NCI-H446 (cell line): ENCODE data around the gene ESPL1.
A peak's percentile ranks its signal among the peaks of the same experiment; 100 is the strongest.
"Not testable (repeated sequence)": the region's sequence is repeated elsewhere in the genome, so short reads cannot be mapped to it uniquely, and the experiment has no call there.

Experiments
- DNase-seq, 2 experiments: peaks; one replicate each; lab custom pipeline; 2025; lab: John Stamatoyannopoulos, UW

The ESPL1 gene

DNA sequence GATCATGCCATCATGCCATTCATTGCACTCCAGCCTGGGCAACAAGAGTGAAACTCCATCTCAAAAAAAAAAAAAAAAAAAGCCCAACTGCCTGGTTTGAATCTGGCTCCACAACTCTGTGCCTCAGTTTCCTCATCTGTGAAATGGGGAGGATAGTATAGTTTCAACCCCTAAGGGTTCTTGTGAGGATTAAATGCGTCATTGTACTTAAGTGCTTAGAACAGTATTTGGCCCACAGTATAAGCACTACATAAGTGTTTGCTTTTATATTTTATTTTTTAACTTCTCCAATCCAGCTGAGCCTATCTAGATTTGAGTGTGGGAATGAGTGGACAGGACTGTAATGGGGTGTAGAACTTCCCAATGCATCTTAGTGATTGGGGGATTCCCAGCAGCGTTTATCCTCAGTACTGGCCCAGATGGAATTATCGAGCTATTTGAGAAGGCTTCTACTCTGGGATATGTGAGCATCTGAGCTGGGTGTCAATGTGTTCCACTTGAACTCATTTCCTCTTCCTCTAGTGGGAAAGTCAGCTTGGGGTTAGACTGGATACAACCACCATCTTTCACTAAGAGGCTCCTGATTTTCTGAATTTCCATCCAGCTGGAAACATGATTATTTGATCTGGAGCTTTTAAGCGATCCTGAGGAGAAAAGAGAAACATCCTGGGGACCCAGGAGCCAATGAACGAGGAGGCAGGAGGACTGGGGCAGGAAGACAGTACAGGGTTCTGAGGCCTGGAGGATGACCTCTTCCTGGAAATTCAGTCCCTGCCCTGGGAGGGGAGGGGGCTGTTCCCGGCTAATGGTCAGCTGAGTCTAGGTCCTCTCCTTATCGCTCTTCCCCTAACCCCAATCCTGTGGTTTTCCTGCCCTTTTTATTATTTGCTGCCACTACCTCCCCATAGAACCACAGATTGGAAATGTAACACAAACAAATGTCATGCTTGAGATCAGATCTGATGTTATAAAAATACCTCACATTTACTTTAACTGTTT, 9.3 kb upstream of the ESPL1 start:
- no peak for DNase-seq

DNA sequence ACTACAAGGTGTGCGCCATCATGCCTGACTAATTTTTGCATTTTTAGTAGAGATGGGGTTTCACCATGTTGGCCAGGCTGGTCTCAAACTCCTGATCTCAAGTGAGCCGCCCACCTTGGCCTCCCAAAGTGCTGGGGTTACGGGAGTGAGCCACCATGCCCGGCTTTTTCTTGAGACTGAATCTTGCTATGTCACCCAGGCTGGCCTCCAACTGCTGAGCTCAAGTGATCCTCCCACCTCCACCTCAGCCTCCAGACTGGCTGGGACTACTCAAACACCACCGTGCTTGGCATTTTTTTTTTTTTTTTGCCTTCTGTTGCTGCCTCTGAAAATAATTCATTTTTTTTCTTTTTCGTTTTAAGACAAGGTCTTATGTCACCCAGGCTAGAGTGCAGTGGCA, 8.2 kb upstream of the ESPL1 start:
- no peak for DNase-seq

DNA sequence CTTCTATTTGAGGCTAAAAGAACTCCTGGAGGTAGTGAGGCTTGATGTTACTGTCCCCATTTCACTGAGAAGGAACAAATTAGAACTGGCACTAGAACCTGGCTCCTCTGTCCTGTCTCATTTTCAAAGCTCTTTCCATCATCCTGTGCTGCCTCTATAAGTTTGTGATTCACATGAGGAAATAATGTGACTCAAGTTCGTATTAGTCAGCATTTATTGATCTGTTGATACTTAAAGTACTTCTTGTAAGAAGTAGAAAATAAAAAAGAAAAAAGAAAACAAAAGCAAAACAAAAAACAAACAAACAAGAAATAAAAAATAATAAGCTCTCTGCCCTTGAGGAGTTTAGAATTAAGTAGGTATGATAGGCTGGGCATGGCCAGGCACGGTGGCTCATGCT, 2.3 kb upstream of the ESPL1 start:
- no peak for DNase-seq

DNA sequence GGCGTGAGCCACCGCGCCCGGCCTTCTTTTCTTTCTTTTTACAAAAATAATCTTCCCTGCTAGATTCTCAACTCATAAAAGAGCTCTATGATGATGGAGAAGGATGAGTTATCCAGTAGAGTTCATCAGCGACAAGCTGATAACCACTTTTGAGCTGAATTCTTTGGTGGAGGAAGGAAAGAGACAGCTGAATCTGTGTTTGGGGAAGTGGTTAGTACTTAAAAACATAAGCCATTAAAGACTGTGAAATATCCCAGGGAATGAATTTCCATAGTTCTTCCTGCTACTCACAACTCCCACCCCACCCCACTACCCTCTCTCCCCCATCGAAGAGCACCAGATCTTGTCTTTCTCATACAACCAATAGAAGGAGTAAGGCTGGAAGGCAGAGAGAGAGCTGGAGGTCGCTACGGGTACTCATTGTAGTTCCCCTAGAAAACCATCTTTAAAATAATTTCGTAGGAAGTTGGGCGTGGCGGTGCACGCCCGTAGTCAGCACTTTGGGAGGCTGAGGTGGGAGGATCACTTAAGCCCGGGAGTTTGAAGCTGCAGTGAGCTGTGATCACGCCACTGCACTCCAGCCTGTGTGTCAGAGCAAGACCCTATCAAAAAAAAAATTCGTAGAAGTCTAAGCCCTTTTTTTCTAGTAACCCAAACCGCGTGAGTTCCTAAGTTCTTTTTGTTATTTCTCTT, 647 bp upstream of the ESPL1 start:
- no peak for DNase-seq

DNA sequence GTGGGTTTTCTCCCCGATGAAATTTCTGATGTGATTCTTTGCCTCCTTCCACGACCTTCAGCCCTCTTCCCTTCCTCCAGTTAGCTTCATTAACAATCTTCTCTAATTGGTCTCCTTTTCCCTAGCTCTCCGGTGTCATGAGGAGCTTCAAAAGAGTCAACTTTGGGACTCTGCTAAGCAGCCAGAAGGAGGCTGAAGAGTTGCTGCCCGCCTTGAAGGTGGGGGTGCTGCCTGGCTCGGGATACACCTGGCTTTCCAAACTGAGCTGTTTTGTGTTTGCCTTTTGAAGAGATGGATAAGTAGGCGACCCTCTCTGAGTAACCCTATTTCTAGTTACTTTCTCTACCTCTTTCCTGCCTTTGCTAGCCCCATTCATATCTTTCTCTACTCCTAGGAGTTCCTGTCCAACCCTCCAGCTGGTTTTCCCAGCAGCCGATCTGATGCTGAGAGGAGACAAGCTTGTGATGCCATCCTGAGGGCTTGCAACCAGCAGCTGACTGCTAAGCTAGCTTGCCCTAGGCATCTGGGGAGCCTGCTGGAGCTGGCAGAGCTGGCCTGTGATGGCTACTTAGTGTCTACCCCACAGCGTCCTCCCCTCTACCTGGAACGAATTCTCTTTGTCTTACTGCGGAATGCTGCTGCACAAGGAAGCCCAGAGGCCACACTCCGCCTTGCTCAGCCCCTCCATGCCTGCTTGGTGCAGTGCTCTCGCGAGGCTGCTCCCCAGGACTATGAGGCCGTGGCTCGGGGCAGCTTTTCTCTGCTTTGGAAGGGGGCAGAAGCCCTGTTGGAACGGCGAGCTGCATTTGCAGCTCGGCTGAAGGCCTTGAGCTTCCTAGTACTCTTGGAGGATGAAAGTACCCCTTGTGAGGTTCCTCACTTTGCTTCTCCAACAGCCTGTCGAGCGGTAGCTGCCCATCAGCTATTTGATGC, 797 bp downstream of the ESPL1 start:
- no peak for DNase-seq

DNA sequence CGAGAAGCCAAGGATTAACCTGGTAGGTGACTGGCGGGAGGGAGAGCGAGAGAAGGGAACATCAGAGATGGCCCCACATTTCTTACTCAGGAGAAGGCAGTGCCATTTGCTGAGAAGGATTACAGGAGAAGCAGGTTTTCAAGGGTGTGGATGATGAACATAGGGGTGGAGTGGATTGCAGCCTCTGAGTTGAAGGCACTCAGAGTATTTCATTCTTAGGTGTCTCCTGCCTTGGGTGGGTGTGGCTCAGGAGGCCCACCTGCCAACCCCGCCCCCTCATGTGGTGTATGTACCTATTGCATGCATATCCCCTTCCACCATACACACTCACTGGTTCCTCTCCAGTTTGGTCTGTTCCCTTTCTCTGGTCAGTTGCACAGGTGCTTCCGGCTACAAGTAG, 6.3 kb downstream of the ESPL1 start:
- no peak for DNase-seq

DNA sequence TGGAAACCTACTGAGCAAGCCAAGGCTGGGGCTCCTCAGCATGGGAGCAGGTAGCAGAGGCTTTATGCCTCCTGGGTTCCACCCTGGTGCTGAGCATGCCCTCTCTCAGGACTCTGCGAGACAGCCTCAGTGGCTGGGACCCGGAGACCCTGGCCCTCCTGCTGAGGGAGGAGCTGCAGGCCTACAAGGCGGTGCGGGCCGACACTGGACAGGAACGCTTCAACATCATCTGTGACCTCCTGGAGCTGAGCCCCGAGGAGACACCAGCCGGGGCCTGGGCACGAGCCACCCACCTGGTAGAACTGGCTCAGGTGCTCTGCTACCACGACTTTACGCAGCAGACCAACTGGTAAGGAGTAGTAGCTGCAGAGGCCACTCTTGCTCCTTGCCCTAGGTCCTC, 8.4 kb downstream of the ESPL1 start:
- DNase-seq, result no peak

DNA sequence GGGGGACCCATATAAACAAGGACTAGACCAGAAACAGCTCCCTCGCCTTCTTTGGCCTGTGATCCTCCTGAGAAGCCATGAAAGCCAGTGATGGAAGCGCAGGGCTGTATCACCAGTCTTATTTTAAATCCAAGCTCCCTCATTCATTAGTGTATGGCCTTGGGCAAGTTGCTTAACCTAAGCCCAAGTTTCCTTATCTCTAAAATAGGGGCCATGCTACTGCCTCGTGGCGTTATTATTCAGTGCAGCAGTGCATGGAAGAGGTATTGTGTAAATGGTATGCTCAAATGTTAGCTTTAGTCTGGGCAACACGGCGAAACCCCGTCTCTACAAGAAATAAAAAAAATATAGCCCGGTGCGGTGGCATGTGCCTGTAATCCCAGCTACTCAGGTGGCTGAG, 9.9 kb downstream of the ESPL1 start:
- DNase-seq, result no peak

DNA sequence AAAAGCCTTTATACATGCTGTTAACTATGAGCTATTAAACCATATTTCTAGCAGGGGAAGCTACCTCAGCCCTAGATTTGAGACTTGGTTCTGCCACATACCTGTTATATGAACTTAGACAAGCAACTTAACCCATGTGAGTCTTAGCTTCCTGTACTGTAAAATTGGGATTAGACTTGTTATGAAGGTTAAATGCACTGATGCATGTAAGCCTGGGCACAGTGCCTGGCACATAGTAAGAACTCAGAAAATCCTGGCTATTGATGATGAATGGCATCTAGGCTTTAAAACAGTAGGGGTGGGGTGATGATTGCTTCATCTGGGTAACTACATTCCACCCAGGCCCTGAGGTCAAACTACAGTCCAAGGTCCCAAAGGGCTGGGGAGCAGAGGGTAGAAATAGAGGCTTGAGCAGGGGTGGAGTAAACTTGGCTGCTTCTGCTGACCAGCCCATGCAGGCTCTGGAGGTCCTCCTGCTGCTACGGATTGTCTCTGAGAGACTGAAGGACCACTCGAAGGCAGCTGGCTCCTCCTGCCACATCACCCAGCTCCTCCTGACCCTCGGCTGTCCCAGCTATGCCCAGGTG, 11.3 kb downstream of the ESPL1 start:
- DNase-seq, result no peak

DNA sequence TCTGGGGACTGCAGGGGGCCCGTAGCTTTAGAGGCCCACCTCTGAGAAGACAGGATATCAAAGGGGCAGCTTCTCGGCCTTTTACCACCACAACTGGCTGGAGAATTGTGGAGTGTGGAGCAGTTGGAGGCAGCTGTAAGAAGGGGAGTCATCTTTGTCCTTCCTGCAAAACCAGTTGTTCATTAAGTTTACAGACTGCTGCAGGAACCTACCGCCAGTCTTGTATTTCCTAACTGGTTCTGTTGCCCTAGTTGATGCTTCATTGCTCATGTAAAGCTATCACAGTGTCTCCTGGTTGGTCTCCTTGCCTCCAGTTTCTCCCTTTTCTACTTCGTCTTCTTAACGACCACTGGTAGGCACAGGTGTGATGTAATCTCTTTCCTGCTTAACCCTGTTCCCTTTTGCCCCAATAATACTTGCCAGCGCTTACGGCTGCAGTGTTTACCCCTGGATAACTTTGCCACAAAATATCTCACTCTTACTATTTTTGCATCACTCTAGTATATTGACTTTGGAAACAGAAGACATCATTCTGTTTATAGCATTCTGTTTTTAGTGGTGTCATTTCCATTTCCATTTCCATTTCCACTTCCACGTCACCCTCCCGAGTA, 11.9 kb downstream of the ESPL1 start:
- DNase-seq, result no peak

DNA sequence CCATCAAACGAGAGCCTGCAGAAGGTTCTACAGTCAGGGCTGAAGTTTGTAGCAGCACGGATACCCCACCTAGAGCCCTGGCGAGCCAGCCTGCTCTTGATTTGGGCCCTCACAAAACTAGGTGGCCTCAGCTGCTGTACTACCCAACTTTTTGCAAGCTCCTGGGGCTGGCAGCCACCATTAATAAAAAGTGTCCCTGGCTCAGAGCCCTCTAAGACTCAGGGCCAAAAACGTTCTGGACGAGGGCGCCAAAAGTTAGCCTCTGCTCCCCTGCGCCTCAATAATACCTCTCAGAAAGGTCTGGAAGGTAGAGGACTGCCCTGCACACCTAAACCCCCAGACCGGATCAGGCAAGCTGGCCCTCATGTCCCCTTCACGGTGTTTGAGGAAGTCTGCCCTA, 18.3 kb downstream of the ESPL1 start:
- DNase-seq, result no peak

DNA sequence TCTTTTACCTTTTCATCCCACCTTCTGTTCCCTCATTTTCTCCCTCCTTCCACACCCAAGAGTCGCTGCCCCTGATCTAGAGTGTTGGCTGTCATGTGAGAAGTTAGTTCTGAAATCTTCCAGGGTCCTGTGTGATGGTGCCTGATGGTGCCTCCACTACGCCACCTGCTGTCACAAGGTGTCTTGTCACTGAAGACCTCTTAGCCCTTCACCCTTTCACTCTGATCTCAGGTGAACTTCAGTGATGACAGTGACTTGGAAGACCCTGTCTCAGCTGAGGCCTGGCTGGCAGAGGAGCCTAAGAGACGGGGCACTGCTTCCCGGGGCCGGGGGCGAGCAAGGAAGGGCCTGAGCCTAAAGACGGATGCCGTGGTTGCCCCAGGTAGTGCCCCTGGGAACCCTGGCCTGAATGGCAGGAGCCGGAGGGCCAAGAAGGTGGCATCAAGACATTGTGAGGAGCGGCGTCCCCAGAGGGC, 19.7 kb downstream of the ESPL1 start:
- peak; percentile 34 to 54 for DNase-seq

DNA sequence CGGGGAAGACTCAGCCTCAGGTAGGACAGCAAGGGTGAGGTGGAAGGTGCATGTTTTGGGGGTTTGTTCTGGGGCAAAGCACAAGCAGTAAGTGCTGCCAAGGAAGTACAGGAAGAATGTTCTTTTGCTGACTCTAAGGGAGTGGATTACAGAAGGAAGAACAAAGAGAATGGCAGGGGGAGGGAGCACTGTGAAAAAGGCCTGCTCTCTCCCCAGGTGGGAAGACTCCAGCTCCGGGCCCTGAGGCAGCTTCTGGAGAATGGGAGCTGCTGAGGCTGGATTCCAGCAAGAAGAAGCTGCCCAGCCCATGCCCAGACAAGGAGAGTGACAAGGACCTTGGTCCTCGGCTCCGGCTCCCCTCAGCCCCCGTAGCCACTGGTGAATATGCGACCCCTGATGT, 20.2 kb downstream of the ESPL1 start:
- no peak for DNase-seq

DNA sequence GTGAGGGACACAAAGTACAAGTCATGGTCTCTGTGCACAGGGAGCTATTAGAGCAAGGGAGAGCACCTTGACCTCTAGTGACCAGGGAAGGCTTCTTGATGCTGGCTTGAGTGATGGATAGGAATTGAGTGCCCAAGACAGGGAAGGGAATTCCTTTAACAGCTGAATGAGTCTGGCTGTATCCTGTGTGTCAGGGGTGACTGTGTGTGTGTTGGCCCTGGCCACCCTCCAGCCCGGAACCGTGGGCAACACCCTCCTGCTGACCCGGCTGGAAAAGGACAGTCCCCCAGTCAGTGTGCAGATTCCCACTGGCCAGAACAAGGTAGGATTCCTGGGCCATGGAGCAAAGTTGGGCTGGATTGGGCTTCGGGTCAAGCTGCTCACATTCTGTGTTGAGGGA, 21.8 kb downstream of the ESPL1 start:
- DNase-seq, result no peak

DNA sequence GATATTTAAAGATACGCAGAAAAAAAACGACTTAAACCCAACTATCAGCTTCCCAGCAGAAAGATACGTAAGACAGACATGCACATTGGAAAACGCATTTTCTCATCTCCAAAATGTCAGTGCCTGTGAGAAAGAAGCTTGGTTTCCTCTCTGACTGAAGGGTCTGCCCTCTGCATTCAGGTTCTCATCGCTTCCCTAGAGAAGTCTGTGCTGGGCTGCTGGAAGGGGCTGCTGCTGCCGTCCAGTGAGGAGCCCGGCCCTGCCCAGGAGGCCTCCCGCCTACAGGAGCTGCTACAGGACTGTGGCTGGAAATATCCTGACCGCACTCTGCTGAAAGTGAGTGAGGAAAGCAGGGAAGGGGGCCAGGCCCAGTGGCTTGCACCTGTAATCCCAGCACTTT, 22.6 kb downstream of the ESPL1 start:
- DNase-seq, result no peak

DNA sequence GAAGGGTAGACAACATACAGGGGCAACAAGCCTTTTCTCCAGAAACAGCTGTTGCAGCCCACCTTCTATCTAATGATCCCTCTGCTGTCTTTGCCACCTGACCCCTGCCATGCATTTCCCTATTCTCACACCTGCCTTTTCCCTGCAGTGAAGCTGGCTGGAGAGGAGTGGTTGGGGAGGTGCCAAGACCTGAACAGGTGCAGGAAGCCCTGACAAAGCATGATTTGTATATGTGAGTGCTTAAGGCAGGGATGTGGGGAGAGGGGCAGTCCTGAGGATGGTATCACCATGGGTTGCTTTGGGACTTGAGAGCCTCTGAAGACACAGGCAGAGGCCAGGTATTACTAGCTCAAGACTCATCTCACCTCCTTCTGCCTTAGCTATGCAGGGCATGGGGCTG, 24.3 kb downstream of the ESPL1 start:
- no peak for DNase-seq

DNA sequence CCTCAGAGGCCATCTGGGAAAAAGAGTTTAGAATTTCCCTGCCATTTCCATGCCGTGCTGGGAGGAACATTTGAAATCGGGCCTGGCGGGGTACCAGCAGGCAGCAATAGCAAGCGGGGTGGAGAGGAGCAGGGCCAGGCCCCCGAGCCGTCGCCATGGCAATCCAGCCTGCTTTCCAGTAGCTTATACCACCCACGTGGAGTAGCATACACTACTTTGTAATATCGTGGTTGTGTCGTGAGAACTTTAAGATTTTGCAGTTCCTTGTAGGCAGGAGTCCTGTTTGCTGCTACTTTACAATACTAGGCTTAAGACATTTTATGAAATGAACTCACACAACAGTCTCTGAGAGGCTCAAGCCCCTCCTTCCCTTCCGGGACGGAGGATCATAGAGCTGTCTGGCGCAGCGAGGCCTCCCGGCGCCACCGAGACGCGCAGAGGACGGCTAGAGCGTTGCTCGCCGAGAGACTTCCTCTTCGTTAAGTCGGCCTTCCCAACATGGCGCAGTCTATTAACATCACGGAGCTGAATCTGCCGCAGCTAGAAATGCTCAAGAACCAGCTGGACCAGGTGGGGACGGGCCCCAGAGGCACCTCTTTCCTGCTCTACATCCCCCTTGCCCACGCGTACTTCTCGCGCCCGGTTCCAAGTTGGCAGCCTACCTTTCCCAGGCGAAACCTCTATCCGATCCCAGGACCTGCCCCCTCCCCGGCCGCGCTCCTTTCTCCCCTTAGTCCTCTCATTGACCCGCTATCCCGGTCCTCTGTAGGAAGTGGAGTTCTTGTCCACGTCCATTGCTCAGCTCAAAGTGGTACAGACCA, 27.2 kb downstream of the ESPL1 start, which contains the start of gene PFDN5:
TSS of gene PFDN5 (plus strand) at position 473 of the 821 bp plus-strand sequence. CDS start at position 499, 26 bp downstream.
- DNase-seq, result peak; percentile 62 to 79

DNA sequence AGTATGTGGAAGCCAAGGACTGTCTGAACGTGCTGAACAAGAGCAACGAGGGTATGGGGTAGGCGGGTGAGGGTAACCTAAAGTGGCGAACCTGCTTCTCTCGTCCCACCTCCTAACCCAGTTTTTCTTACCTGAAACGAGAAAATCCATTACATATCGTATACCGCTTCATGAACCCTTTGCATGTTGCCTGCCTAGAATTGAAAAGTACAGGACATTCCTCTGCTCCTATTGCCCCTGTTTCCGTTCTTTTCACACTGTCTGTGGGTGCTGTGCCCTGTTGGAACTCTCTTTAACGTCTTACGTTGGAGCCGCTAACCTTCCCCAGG, 27.8 kb downstream of the ESPL1 start:
- DNase-seq, result no peak

DNA sequence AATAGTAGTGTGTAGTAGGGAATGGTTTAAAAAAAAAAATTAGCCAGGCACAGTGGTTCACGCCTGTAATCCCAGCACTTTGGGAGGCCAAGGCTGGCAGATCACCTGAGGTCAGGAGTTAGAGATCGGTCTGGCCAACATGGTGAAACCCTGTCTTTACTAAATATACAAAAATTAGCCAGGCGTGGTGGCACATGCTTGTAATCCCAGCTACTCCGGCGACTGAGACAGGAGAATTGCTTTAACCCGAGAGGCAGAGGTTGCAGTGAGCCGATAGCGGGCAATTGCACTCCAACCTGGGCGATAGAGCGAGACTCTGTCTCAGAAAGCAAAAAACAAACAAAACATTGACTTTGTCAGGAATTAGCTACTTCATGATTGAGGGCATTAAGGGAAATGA, 29.0 kb downstream of the ESPL1 start:
- not testable (repeated sequence) for DNase-seq

DNA sequence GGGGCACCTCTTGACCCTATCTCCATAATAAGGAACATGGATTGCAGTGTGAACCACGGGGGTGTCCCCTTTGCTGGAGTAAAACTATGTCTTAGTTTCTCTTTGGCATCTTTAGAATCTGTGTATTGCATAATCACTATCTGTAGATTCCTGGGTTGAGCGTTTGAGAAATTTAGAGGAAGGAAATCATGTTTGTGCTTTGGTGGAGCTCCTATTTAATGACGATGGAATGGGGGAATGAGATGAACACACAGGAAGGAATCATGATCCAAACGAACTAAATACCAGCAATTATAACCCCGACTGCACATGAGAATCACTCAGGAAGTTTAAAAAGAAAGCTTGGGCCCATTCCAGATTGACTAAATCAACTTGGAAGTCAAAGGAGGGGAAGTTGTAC, 30.1 kb downstream of the ESPL1 start:
- no peak for DNase-seq
